GM13977 (cell line): ENCODE measurements around the gene DELE1.
"Not testable (repeated sequence)": the region's sequence is repeated elsewhere in the genome, so short reads cannot be mapped to it uniquely, and the experiment has no call there.

Experiments
- DNase-seq: peaks from one replicate; pipeline ENCODE4 v3.0.0; 2012; ENCODE audit warnings: low spot score
- in situ Hi-C: fragments of 300-500 bp; cut with MboI; formaldehyde crosslinking; loops from one replicate; pipeline ENCODE4 v1.12.0; 2022; ENCODE audit warnings: low sequenced_read_pairs, low pct_unique_long_range_greater_than_20kb, mixed read lengths, inconsistent platforms; ENCODE audit not compliant: unreplicated experiment
- TF ChIP-seq, protein P1 (sequence below): IDR thresholded peaks from 2 replicates; pipeline ENCODE4 v1.5.1; 2012; ENCODE audit warnings: mild to moderate bottlenecking, control low read depth; ENCODE audit not compliant: insufficient read depth; ENCODE audit errors: extremely low read depth, missing control alignments

Gene DELE1

DNA sequence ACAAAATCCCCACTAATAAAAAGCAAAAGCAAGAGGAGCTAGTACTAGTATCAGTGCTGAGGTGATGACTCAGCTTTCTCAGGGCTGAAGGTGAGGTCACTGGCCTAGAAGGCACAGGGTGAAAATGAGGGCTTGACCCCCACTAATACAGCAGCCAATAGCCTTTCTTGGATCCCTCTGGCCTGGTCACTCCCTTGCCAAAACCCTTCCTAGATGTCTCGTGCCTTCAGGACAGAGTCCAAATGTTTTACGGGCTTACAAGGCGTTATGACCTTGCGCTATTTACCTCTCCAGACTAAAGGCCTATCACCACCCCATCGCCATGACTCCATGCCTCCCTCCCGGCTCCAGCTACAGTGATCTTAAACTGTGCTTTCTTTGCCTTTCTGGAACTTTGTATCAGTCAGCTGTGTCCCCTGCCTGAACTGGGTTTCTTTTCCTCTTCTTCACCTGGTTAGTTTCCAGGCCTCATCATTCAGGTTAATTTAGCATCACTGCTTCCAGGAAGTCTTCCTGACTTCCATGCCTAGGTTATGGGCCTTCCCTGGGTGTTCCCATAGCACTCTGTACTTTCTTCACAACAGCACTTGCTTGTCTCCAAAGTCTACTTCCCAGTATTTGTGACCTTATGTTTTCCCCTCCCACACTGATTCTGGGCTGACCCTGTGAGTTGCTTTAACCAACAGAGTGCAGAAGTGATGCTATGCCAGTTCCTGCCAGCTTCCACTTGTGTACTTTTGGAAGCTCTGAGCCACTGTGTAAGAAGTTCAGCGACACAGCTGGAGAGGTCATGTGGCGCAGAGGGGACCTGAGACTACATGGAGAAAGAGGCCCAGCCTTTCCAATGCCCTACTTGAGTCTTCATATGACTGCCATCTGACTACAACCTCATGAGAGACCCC, 4.2 kb upstream of the DELE1 start:
- TF ChIP-seq, protein P1, sequence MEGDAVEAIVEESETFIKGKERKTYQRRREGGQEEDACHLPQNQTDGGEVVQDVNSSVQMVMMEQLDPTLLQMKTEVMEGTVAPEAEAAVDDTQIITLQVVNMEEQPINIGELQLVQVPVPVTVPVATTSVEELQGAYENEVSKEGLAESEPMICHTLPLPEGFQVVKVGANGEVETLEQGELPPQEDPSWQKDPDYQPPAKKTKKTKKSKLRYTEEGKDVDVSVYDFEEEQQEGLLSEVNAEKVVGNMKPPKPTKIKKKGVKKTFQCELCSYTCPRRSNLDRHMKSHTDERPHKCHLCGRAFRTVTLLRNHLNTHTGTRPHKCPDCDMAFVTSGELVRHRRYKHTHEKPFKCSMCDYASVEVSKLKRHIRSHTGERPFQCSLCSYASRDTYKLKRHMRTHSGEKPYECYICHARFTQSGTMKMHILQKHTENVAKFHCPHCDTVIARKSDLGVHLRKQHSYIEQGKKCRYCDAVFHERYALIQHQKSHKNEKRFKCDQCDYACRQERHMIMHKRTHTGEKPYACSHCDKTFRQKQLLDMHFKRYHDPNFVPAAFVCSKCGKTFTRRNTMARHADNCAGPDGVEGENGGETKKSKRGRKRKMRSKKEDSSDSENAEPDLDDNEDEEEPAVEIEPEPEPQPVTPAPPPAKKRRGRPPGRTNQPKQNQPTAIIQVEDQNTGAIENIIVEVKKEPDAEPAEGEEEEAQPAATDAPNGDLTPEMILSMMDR = no peak
- in situ Hi-C loops = no loop called here
- DNase-seq = no peak

DNA sequence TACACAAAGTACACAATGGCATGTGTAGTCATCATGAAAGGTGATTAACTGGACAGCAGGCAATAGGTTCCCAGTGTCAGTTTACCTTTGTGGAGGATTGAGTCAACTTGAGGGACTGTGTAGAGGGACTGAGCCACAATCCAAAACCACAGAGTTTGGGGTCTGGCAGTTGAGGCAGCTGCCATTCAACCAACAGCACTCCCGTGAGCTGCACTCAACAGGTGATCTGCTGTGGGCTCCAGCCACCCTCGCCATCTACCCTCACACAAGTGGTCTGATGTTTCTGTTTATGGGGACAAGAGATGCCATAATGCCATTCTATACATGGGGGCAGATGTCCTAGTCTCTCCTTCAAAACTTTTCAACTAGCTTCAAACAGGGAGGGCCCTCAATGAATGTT, 2.9 kb upstream of the DELE1 start:
- no peak for DNase-seq
- in situ Hi-C loops = no loop called here
- TF ChIP-seq, protein P1 = no peak

DNA sequence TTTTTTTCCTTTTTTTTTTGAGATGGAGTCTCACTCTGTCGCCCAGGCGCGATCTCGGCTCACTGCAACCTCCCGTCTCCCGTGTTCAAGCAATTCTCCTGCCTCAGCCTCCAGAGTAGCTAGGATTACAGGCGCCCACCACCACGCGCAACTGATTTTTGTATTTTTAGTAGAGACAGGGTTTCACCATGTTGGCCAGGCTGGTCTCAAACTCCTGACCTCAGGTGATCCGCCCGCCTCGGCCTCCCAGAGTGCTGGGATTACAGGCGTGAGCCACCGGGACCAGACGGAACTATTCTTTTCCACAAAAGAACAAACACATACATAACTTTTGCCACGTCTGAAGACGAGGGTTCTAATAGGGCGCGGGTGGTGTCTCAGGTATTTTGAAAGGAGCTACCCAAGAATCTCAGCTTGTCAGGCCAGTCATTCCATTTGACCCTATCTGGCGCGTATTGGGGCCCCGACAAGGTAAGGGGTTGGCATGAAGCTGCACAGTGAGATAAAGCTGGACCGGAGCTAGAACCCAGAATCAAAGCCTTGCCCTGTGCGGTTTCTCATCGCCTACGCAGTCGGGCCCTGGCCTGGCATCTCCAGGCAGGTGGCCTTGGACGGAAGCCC, 734 bp upstream of the DELE1 start:
- DNase-seq, in situ Hi-C loops: not testable (repeated sequence)

DNA sequence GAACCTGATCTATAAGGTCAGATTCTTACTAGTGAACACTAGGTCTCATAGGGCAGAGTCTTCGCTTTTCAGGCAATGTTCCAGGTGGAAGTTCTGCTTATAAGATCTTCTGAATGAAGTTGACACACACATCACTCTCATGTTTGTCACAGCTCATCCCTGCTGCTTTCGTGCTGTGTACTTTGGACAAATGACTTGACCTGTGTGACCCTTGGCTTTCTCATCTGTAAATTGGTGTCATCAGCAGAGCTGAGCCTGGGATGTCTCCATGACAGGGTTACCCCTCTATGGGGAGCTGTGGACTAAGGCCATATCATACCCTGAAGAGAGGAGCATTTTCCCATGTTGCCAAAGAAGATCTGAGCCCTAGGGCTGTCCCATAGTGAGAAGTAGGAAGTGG, 2.8 kb downstream of the DELE1 start:
- no peak for DNase-seq
- TF ChIP-seq, protein P1 = no peak
- in situ Hi-C loops = no loop called here

DNA sequence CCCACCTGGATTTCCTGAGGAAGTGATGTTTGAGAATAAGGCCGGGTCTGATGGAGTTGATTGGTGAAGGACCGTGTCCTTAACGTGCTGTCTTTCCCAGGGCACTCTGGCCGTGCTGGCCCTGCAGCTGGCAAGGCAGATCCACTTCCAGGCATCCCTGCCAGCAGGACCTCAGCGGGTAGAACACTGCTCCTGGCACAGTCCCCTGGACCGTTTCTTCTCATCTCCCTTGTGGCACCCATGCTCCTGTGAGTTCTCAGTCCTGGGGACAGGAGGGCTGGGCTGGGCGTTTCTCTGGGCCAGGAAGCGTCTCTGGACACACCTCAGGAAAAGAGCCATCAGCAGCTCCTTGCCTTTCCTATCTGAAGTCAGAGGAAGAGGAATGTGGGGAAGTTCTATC, 4.4 kb downstream of the DELE1 start:
- no peak for DNase-seq
- TF ChIP-seq, protein P1 = no peak
- in situ Hi-C loops = no loop called here

DNA sequence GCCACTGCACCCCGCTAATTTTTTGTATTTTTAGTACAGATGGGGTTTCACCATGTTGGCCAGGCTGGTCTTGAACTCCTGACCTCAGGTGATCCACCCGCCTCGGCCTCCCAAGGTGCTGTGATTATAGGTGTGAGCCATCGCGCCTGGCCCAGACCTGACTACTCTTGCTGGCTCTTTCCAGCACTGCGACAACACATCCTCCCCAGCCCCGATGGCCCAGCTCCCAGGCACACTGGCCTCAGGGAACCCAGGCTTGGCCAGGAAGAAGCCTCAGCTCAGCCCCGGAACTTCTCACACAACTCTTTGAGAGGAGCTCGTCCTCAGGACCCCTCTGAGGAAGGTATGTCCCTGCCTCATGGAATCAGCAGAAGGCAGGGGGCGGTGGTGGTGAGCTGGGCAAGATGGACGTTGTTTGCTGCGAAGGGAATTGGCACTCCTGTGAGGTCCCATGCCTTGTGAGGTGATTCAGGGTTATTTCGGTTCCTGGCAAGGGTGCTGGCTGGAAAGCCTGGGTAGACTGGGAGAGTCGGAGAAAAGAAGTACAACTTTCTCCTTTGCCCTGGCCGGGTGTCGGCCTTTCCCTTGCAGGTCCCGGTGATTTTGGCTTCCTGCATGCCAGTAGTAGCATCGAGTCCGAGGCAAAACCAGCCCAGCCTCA, 5.9 kb downstream of the DELE1 start:
- TF ChIP-seq, protein P1 = no peak
- no peak for DNase-seq
- in situ Hi-C loops = no loop called here

DNA sequence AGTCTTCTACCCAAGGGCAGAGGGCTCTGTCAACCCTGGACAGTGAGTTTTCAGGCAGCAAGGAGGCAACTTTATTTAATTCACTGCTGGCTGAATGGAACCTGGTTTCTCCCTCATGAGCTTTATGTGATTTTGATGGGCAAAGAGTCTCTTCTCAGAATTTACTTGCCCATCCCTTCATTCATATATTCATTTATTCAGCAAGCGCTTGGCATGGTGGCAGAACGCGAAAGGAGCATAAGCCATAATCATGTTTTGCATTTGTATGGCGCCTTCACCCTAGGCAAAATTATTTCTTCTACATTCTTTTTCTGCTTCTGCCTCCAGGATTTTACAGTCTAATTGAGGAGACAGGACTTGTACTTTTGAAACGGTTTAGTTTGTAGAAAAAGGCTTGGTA, 8.0 kb downstream of the DELE1 start:
- TF ChIP-seq, protein P1 = no peak

More for the DNA sequence above, 8.0 kb downstream of the DELE1 start:
- DNase-seq = no peak
- in situ Hi-C loops = no loop called here
